GM21825 (cell line): ENCODE data around the gene VPS52.
"Not testable (repeated sequence)": the region's sequence is repeated elsewhere in the genome, so short reads cannot be mapped to it uniquely, and the experiment has no call there.

Experiments
- ATAC-seq: cut with Tn5 transposase; IDR thresholded peaks from one replicate; pipeline ENCODE4 v1.9.1; 2021; ENCODE audit warnings: mild to moderate bottlenecking, moderate library complexity; ENCODE audit not compliant: unreplicated experiment

The VPS52 gene

GRCh38 chr6:33304216-33304615 is 32.5 kb upstream of the VPS52 start:
- ATAC-seq = no peak

GRCh38 chr6:33301877-33302276 is 30.2 kb upstream of the VPS52 start:
- no peak for ATAC-seq

- peak; percentile 59 for ATAC-seq
Observed at GRCh38 chr6:33299237-33299944, 27.7 kb upstream of the VPS52 start.

- no peak for ATAC-seq
Observed at GRCh38 chr6:33298773-33299236, 27.1 kb upstream of the VPS52 start, which contains the start of gene RGL2. RGL2 (minus strand) TSS chr6:33298942; CDS start chr6:33298610, 332 bp downstream.

GRCh38 chr6:33297956-33298772 is 26.5 kb upstream of the VPS52 start:
- no peak for ATAC-seq

- ATAC-seq = no peak
Observed at GRCh38 chr6:33297406-33297955, 25.8 kb upstream of the VPS52 start.

- no peak for ATAC-seq
Observed at GRCh38 chr6:33296797-33297405, 25.2 kb upstream of the VPS52 start.

GRCh38 chr6:33295621-33296369 is 24.1 kb upstream of the VPS52 start:
- ATAC-seq = no peak

GRCh38 chr6:33294086-33294823 is 22.6 kb upstream of the VPS52 start:
- no peak for ATAC-seq

GRCh38 chr6:33292996-33293682 is 21.5 kb upstream of the VPS52 start:
- no peak for ATAC-seq

GRCh38 chr6:33290459-33290858 is 18.8 kb upstream of the VPS52 start:
- no peak for ATAC-seq

GRCh38 chr6:33289784-33290315 is 18.2 kb upstream of the VPS52 start:
- peak; percentile 2 for ATAC-seq

- peak; percentile 71 for ATAC-seq
Observed at GRCh38 chr6:33288921-33289783, 17.5 kb upstream of the VPS52 start, which contains the start of the genes PFDN6 and WDR46. PFDN6 (plus strand) TSS chr6:33289601; CDS start chr6:33289857, 256 bp downstream. WDR46 (minus strand) TSS chr6:33289239; CDS start chr6:33289170, 69 bp downstream.

- ATAC-seq = no peak
Observed at GRCh38 chr6:33288141-33288920, 16.7 kb upstream of the VPS52 start.

- no peak for ATAC-seq
Observed at GRCh38 chr6:33286946-33287914, 15.6 kb upstream of the VPS52 start.

- not testable (repeated sequence) for ATAC-seq
Observed at GRCh38 chr6:33285214-33285613, 13.5 kb upstream of the VPS52 start.
